ENCODE data around the gene CST9L.

DNA sequence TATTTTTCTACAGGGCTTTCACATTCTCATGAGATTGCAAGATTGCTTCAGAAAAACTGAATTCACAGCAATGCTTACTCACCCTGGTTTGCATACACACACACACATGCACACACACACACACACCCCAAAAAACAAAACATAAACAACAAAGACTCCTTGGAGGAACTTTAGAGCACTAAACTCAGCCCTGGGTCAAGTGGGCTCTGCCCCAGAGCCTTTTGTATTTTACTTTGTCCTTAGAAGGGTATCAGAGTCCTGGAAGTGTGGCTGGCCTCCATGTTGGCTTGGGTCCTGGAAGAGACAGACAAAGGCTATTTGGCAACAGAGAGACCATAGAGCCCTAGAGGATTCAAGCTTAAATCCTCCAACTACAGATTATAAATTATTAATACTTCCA is 45.4 kb upstream of the CST9L start:
- TF ChIP-seq, protein P1, sequence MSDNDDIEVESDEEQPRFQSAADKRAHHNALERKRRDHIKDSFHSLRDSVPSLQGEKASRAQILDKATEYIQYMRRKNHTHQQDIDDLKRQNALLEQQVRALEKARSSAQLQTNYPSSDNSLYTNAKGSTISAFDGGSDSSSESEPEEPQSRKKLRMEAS (IDR thresholded peaks at IDR 0.05), result no peak
- TF ChIP-seq ZFX (CRISPR knock-in tag; IDR thresholded peaks at IDR 0.05; ENCODE audit: low read depth) (no peak), RAD21 (CRISPR knock-in tag; IDR thresholded peaks at IDR 0.05) (no peak), GABPA (IDR thresholded peaks at IDR 0.05; ENCODE audit: low read depth, low read length) (no peak), GABPA (CRISPR knock-in tag; IDR thresholded peaks at IDR 0.05; ENCODE audit: low read depth) (no peak), POLR2AphosphoS5 (IDR thresholded peaks at IDR 0.05; ENCODE audit: low read depth, low read length) (no peak), SRSF9 (IDR thresholded peaks at IDR 0.05; ENCODE audit: borderline replicate concordance, insufficient read depth, low read depth, low read length, poor library complexity, severe bottlenecking) (no peak), JUNB (CRISPR knock-in tag; IDR thresholded peaks at IDR 0.05; ENCODE audit: borderline replicate concordance) (no peak), ZNF546 (CRISPR knock-in tag; conservative IDR thresholded peaks at IDR 0.05) (no peak), SP1 (IDR thresholded peaks at IDR 0.05) (no peak), SP1 (CRISPR knock-in tag; IDR thresholded peaks at IDR 0.05) (no peak), ZBTB7B (CRISPR knock-in tag; IDR thresholded peaks at IDR 0.05) (no peak)
- TF ChIP-seq, protein P2, sequence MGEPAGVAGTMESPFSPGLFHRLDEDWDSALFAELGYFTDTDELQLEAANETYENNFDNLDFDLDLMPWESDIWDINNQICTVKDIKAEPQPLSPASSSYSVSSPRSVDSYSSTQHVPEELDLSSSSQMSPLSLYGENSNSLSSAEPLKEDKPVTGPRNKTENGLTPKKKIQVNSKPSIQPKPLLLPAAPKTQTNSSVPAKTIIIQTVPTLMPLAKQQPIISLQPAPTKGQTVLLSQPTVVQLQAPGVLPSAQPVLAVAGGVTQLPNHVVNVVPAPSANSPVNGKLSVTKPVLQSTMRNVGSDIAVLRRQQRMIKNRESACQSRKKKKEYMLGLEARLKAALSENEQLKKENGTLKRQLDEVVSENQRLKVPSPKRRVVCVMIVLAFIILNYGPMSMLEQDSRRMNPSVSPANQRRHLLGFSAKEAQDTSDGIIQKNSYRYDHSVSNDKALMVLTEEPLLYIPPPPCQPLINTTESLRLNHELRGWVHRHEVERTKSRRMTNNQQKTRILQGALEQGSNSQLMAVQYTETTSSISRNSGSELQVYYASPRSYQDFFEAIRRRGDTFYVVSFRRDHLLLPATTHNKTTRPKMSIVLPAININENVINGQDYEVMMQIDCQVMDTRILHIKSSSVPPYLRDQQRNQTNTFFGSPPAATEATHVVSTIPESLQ (CRISPR knock-in tag; conservative IDR thresholded peaks at IDR 0.05), result no peak
